ENCODE results near the gene FDX2.
A peak's percentile ranks its signal among the peaks of the same experiment; 100 is the strongest.

- TF ChIP-seq, protein P1, sequence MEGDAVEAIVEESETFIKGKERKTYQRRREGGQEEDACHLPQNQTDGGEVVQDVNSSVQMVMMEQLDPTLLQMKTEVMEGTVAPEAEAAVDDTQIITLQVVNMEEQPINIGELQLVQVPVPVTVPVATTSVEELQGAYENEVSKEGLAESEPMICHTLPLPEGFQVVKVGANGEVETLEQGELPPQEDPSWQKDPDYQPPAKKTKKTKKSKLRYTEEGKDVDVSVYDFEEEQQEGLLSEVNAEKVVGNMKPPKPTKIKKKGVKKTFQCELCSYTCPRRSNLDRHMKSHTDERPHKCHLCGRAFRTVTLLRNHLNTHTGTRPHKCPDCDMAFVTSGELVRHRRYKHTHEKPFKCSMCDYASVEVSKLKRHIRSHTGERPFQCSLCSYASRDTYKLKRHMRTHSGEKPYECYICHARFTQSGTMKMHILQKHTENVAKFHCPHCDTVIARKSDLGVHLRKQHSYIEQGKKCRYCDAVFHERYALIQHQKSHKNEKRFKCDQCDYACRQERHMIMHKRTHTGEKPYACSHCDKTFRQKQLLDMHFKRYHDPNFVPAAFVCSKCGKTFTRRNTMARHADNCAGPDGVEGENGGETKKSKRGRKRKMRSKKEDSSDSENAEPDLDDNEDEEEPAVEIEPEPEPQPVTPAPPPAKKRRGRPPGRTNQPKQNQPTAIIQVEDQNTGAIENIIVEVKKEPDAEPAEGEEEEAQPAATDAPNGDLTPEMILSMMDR (IDR thresholded peaks at IDR 0.05): no peak
- peak in 1 of 2 donors; percentile 42 for TF ChIP-seq POLR2A (IDR thresholded peaks at IDR 0.05)
Measured at GRCh38 chr19:10333758-10334587, 18.2 kb upstream of the FDX2 start.

Data from thyroid gland (tissue), 4 donors.